Uterus (tissue), 2 donors: ENCODE measurements around the gene CSTB.

ENCODE experiments used
- CTCF ChIP-seq, 4 experiments: fragments of 200-600 bp in 2 of 4; fragments of 450-650 bp in 2 of 4; sonication (generic) in 2 of 4; IDR thresholded peaks; one replicate each; pipeline ENCODE4 v1.5.1; 2016 to 2019; ENCODE audit warnings: antibody characterized with exemption in 4 of 4, mild to moderate bottlenecking in 2 of 4, moderate library complexity in 1 of 4
- POLR2A ChIP-seq, 2 donors: fragments of 450-650 bp; IDR thresholded peaks; one replicate each; pipeline ENCODE4 v1.6.1; 2016; ENCODE audit warnings: antibody characterized with exemption in 2 of 2, mild to moderate bottlenecking in 1 of 2, moderate library complexity in 1 of 2

- TF ChIP-seq POLR2A (IDR thresholded peaks at IDR 0.05): no peak
- TF ChIP-seq CTCF (IDR thresholded peaks at IDR 0.05): no peak
These were observed 41.2 kb downstream of the CSTB start for GRCh38 chr21:43734928-43735229.
